GM12864 (cell line): ENCODE data around the gene PRRG4.
"Not testable (repeated sequence)": the region's sequence is repeated elsewhere in the genome, so short reads cannot be mapped to it uniquely, and the experiment has no call there.

Source experiments
- DNase-seq: peaks from one replicate; pipeline ENCODE4 v3.0.0-alpha.2; 2011; ENCODE audit warnings: low read depth
- H3K4me3 ChIP-seq: 2 replicates; pipeline ENCODE4 v1.5.1; 2011; ENCODE audit warnings: mild to moderate bottlenecking, low read depth, low read length, control low read depth
- TF ChIP-seq, protein P1 (sequence below): IDR thresholded peaks from 2 replicates; pipeline ENCODE4 v1.5.1; 2011; ENCODE audit warnings: low read depth, mild to moderate bottlenecking, moderate library complexity, low read length, control low read depth, inconsistent platforms; ENCODE audit errors: missing control alignments

The PRRG4 gene

DNA sequence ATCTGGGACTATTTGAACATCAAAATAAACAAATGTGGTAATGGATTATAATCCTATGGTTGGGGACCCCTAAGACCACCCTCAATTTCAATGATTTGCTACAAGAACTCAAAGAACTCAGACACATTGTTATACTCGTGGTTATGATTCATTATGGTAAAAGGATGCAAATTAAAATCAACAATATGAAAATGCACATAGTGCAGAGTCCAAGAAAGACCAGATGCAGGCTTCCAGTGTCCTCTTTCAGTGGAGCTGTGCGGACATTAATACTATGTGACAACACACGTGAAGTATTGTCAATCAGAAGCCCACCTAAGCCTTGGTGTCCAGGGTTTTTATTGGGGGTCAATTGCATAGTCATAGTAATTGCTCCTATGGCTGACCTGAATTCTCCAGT lies 53.7 kb downstream of the PRRG4 start:
- no peak for DNase-seq
- TF ChIP-seq, protein P1, sequence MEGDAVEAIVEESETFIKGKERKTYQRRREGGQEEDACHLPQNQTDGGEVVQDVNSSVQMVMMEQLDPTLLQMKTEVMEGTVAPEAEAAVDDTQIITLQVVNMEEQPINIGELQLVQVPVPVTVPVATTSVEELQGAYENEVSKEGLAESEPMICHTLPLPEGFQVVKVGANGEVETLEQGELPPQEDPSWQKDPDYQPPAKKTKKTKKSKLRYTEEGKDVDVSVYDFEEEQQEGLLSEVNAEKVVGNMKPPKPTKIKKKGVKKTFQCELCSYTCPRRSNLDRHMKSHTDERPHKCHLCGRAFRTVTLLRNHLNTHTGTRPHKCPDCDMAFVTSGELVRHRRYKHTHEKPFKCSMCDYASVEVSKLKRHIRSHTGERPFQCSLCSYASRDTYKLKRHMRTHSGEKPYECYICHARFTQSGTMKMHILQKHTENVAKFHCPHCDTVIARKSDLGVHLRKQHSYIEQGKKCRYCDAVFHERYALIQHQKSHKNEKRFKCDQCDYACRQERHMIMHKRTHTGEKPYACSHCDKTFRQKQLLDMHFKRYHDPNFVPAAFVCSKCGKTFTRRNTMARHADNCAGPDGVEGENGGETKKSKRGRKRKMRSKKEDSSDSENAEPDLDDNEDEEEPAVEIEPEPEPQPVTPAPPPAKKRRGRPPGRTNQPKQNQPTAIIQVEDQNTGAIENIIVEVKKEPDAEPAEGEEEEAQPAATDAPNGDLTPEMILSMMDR = no peak
- H3K4me3 ChIP-seq = no peak overlapping the region

GRCh38 chr11:32884023-32884422 lies 54.3 kb downstream of the PRRG4 start:
- H3K4me3 ChIP-seq = no peak overlapping the region
- DNase-seq = no peak
- TF ChIP-seq, protein P1 = no peak

GRCh38 chr11:32884770-32885384 lies 55.1 kb downstream of the PRRG4 start:
- no peak for DNase-seq

GRCh38 chr11:32885556-32885955 lies 55.8 kb downstream of the PRRG4 start:
- no peak for DNase-seq
- TF ChIP-seq, protein P1 = no peak
- no peak overlapping the region for H3K4me3 ChIP-seq

More at GRCh38 chr11:32884770-32885384, 55.1 kb downstream of the PRRG4 start:
- TF ChIP-seq, protein P1 = peak; percentile 50
- H3K4me3 ChIP-seq = no peak overlapping the region

DNA sequence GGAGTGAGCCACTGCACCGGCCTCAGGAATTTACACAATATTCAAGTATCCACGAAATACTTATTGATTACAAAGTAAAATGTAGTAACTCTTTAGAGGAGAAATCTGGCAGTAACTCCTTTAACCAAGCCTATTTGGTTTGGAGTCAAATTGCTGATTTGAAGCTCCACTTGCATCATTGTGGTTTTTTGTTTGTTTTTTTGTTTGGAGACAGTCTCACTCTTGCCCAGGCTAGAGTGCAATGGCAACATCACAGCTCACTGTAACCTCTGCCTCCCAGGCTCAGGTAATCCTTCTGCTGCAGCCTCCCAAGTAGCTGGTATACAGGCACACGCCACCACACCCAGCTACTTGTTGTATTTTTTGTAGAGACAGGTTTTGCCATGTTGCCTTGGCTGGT lies 56.5 kb downstream of the PRRG4 start:
- TF ChIP-seq, protein P1 = no peak
- no peak overlapping the region for H3K4me3 ChIP-seq
- no peak for DNase-seq

- not testable (repeated sequence) for H3K4me3 ChIP-seq, DNase-seq
These were observed 58.1 kb downstream of the PRRG4 start for GRCh38 chr11:32887707-32888383.

DNA sequence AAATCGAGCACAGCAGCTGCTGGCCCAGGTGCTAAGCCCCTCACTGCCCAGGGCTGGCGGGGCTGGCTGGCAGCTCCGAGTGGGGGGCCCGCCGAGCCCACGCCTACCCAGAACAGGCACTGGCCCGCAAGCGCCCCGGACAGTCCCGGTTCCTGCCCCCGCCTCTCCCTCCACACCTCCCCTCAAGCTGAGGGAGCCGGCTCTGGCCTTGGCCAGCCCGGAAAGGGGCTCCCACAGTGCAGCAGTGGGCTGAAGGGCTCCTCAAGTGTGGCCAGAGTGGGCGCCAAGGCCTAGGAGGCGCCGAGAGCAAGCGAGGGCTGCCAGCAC lies 58.6 kb downstream of the PRRG4 start:
- not testable (repeated sequence) for H3K4me3 ChIP-seq, DNase-seq

DNA sequence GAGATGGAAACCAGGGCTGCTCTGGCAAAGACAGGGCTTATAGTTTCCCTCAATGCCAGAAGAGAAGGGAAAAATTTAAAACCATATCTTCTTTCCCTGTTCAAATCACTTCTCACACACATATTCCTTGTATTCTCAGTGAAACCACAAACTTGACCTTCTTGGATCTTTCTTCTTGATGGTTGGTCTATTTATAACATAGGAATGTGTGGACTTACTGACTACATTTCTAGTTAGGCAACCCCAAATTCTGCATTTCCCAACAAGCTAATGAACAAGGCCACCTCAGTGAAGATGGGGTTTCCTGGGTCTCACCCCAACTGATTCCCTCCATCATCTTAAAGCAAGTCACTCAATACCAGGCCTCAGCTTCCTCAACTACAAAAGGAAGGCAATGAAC lies 59.1 kb downstream of the PRRG4 start:
- no peak for DNase-seq
- TF ChIP-seq, protein P1 = no peak
- H3K4me3 ChIP-seq = no peak overlapping the region
